NCI-H2107 treated with DMSO at 0.1 percent for 48 hours (cell line): Measurements from ENCODE around the gene GRB10.
"Not testable (repeated sequence)": the region's sequence is repeated elsewhere in the genome, so short reads cannot be mapped to it uniquely, and the experiment has no call there.

Experiments used
- DNase-seq: peaks from one replicate; lab custom pipeline; 2025; ENCODE audit not compliant: unreplicated experiment; lab: John Stamatoyannopoulos, UW

Gene GRB10

DNA sequence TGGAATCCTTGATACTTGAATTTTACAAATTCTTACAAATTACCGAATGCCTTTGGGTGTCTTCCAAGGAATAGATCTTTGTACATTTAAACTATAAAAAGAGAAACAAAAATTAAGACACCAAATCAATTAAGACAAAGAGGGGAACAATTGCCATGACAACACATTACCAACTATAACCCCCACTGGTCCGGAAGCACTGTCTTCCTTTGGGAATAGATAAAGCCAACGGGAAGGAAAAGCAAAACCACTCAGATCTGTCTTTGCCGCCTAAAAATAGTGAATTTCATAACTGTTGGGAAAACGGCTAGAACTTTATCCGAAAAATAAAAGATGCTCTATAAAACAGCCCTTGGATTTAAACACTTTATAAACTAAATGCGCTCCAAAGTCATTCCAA lies 37.4 kb downstream of the GRB10 start:
- DNase-seq, result no peak

DNA sequence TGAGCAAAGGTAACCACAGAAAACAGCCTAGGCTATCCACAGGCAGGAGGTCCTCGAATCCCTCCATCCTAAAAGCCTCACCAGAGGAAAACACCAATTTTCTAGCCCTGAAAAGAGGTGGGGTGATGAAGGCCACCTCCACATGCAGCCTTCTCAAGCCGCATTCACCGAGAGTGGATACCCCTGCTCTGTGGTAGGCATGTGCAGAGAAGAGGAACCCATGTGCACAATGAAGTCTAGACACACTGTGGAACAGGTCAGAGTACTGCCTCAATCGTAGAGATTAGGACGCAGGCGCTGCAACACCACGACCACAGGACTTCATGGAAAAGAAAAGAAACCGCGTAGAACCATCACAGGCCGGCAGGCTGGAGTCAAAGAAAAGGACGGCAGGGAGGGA lies 38.8 kb downstream of the GRB10 start:
- no peak for DNase-seq

DNA sequence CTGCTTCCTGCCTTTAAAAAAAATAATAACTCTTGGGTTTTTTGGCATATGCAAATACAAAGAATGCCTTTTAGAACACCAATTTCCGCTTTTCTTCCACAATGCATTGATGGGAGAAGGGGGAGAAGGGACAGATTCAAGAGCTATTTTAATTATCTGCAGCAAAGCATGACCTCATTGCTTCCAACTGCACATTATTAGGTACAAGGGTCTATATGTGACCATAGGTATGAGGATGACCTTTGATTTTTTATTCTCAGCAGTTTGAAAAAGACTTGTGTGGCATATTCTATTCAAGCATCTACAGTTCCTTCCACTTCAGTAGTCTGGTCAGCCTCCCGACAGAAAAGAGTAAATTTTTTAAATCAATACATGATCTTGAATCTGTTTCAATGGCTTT lies 39.7 kb downstream of the GRB10 start:
- no peak for DNase-seq

DNA sequence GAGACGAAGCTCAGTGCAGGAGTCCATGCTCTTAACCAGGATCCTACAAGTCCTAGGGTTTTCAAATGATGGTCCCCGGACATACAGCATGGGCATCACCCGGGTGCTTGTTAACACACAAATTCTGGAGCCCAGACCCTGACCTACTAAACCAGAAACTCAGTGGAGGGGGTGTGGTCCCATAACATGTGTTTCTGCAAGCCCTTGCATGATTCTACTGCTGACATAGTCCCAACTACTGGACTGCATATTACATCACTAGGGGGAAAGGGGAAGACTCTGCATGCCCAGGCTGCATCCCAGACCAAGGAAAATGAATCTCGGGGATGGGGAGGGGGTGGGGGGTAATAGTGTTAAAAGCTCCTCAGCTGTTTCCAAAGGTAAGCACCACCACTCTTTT lies 40.3 kb downstream of the GRB10 start:
- no peak for DNase-seq

DNA sequence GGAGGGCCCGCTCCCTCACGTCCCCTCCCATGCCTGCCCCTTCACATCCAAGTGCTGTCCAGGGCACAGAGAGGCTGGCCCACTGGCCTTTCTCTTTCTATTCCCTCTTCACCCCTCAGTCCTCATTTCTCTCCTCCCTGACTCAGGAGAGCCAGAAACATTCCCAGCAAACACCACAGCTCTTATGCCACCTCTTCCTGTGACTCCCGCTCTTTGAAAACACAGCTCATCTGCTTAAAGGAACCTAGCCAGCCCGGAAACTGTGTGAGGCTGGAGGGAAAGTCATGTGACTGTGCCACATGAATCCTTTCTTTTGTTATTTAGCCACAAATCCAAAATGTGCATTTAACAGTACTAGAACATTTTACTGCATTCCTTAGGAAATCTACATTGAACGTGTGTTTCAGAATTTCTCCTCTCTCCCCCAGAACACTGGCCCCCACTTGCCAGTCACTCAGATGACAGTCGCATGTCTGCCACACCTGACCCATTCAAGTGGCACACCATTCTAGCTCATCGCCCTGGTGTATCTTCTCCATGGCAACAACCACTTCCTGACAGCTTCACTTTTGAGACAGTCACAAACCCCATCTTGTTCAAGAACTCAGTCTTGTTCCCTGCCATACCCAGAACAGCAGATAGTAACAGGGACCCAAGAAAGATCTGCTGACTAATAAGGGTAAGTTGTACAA lies 42.8 kb downstream of the GRB10 start:
- no peak for DNase-seq

DNA sequence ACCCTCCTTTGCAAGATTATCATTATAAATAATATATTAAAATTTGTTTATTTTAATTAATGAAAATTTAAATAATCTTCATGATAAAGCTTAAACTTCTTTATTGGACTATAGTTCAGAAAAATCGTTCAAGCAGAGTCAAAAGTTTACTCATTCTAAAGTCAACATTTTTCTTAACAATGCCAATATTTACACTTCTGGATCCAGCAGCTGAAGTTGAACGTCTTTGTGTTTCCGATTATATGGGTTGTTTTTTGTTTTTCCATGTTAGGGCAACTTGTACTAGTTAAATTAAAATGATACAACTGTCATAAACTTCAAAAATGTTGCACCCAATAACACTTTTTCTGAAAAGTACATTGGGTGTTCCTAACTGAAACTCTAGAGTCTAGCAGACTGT lies 43.8 kb downstream of the GRB10 start:
- no peak for DNase-seq

DNA sequence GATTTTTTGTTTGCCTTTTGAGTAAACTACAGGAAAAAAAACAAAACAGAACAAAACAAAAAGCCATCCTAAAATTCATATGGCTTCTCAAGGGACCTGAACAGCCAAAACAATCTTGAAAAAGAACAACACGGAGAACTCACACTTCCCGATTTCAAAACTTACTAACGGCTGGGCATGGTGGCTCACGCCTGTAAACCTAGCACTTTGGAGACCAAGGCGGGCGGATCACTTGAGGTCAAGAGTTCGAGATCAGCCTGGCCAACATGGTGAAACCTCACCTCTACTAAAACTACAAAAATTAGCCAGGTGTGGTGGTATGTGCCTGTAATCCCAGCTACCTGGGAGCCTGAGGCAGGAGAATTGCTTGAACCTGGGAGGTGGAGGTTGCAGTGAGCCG lies 46.9 kb downstream of the GRB10 start:
- not testable (repeated sequence) for DNase-seq

DNA sequence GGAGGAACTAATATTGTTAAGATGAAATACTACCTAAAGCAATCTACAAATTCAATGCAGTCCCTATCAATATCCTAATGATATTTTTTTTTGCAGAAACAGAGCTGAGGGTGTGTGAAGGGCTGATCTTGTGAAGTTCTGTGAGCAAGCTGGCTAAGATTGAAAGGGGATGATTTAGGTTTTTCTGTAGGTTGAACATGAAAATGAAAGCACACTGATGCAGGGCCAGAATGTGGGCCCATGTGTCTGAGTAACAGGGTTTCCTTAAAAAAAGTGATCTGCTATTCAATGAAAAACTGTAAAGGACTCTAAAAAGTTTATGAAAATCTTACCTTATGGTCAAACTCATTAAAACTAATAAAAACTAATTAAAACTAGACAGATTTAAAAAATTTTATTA lies 47.4 kb downstream of the GRB10 start:
- no peak for DNase-seq

DNA sequence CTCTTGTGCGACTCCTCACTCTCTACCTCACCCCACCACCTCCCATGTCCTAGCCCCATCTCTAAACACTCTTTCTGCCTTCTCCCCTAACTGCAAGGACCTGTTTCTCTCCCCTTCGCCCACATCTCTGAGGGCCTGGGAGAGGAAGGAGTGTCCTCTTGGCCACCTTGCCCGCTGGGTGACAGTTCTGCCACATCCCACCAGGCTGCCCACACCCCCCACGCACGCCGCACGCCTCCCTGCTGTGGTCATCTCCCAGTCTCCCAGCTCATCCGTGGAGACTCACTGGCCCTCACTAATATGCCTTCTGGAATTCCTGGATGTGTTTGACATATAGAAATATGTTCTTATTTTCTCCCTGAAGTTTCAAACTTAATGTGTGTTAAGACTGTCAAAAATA lies 48.5 kb downstream of the GRB10 start:
- DNase-seq, result no peak

DNA sequence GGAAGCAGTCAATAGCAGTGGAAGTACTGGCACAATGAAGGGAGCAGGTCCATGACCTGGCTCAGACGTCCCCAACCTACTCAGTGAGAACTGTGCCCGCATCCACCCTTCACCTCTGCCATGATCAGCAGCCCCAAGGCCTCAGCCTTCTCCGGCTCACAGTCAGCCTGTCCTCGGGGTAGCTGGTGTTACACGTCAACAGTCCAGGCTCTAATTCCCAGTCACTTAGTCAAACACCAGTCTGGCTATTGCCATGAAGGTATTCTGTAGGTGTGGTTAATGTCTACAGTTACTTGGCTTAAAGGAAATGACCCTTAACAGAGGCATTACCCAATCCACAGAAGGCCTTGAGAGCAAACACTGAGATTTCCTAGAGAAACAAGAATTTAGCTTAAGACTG lies 49.1 kb downstream of the GRB10 start:
- no peak for DNase-seq

DNA sequence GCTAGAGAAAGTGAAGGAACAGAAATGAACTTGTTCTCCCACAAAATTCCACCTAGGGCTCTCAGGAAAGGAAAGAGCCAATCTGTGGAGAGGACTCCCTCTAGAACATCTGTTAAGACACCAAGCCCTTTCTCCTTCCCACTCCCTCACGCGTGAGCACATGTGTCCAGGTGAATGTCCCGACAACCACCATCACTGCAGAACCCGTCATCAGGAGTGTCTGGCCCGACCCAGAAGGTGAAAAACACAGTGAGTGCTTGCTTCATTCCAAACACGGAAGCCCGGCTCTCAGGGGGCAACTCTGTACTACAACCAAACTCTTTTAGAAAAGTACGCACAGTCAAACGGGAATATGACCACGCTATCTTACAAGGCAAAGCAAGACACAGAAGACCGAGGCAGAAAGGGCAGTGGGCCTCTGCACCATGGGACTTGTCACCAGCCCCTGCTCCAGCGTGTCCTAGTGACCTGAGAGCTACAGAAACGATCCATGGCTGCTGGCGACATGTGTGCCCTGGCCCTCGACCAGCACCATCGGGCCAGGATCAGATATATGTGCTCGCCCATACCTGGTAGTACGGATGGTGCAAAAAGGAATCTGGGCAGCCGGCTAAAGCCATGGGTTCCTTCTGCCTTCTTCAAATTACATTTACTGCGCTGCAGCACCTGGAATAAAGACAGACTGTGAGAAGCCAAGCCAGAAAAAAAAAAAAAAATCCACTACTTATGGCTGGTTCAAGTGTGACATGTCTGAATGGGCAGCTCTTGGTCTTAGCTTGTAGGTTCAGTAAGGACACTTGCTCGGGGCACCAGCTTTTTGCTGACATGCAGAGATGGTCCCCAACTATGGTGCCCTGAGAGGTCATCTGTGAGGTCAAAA lies 50.8 kb downstream of the GRB10 start:
- no peak for DNase-seq

DNA sequence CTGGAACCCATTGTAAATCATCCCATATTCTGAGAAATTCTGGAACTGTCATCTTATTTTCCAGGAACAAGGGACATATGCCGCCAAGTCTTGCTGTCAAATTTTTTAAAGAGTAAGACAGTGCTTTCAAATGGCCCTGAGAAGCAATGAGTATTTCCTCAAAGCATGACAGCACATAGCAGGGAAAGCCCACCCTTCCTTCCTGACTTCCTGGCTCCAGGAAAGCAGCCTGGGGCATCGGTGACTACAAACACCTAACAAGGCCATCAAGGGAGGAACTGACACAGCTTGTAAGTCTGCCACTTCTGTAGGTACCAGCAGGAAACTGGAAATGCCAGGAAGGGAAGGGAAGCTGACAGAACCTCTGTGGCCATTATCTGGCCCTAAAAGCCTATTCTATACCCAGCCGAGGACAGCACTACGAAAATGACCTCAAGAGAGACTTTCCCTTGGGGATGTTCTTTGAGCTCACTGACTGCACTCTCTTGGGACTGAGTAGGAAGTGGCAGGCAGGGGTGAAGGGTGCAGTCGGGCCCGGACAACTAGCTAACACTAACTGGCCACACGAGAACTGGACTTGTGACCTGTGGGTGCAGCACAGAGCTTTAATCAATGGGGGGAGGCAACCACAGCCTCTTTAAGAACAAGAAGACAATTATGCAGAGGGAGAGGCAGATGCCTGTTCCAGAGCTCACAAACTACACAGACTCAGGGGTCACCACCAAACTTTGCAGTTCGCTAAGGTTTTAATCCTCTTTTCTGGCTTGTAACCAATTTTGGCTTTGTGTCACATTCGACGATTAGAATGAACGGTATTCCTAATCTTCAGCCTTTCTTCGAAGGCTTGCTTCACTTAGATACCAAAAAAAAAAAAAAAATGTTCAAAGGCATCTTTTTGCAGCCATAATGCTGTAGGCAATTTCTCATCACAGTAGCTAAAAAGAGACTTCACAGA lies 52.0 kb downstream of the GRB10 start:
- no peak for DNase-seq

DNA sequence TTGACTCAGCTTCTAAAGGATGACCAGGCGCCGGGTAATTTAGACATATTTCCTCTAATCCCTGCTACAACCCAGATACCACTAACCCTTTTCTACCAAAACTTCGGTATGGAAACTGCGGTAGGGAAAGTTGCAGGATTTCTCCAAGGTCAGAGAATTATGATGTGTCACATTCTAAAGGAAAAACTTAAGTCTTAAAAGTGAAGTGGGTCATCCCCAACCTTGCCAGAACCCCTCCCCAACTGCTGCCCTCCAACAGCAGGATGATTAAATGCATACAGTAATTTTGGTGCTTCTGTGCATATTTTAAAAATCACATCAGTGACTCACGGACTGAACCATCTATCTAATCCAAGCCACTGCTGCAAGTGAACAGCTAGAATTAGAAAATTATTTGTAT lies 52.7 kb downstream of the GRB10 start:
- DNase-seq, result no peak

DNA sequence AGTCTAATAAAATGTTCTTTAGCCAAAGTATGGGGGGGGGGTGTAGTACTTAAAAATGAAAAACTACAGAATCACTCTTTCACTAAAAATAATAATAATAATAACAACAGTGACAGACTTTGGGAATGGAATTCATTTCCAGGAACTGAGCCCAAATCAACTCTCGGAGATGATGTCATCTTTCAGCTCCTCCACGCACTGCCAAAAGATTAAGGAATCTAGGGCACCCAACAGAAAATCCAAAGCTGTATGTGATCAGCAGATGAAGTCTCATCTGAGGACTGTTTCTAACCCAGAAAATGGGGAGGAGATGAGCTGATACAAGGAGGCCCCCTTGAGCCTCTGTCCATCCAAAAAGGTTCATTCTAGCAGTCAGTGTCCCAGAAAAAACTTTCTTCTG lies 54.5 kb downstream of the GRB10 start:
- no peak for DNase-seq

DNA sequence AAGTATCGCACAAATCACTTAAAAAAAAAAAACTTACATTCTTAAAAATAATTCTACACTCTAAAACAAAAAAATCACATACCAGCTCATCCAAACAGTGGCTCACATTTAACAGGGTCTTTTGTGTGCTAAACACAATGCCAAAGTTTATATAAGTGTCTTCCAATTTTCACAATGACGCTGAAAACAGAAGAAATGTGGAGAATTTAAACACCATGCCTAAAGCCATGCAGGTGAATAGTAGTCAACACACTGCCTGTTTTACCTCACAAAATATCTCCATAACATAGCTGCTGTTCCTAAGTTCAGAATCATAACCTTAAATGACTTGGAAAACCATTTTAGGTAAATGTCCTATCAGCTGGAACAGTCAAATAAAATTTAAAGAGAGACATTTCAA lies 55.0 kb downstream of the GRB10 start:
- no peak for DNase-seq

DNA sequence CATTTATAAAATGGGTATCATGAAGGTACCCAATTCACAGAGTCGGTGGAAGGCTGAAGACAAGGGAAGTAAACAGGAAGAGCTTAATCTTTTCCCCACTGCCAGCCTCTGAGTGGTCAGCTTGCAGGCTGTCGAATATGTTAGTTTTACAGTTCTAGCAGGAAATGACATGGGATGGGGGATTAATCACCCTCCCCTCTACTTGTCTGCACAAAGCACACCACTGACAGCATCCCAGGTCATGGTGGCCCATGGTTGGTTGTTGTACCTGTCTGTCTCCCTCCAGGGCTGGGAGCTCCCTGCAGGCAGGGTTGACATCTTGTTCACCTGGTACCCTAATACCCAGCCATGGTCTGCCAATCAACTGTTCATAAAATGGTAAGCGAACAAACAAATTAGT lies 55.6 kb downstream of the GRB10 start:
- DNase-seq, result no peak

DNA sequence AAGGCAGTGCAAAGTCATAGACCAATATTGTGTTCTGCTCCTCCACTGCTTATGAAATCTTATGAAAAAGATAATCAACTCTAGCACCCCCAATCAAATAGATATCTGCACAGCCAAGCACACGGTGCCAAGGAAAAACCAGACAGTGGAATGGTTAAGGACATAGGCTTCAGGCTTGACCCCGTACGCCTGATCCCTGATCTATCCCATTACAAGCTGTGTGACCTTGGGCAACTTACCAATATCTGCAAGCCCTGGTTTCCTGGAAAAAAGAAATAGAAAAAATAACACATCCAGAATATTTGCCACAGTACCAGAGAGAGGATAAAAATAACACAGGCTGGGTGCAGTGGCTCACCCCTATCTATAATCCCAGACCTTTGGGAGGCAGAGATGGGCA lies 56.9 kb downstream of the GRB10 start:
- no peak for DNase-seq

DNA sequence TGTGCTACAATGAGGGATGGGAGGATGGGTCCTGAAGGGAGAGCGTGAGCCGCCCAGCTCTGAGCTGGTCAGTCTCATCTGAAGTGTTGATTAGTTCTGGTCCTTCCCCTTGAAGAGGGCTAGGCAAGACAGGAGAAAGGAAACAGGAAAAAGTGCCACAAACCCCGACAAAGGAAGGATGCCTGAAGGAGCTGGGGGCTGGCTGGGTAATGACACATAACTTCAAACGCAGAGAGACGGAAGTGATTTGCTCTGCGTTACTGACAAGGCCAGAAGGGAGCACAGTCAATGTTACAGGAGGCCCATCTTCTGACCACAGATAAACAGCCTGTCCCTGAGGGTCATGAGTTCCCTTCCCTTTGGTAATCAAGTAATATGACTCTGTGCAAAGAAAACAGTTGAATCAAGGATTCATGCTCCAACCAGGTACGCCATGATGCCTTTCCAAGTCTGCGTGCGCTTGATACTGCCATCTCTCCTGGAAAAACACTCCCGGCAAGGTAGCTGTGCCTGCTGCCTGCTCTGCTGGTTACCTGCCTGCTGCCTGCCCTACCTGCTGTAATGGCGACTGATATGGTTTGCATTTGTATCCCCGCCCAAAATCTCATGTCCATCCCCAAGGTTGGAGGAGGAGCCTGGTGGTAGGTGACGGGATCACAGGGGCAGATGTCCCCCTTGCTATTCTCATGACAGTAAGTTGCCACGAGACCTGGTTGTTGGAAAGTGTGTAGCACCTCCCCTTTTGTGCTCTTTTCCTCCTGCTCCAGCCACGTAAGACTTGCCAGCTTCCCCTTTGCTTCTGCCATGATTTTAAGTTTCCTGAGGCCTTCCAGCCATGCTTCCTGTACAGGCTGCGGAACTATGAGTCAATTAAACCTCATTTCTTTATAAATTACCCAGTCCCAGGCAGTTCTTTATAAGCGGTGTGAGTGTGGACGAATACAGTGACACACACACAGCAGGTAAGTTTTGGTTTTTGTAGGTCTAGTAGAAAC lies 57.9 kb downstream of the GRB10 start:
- no peak for DNase-seq

DNA sequence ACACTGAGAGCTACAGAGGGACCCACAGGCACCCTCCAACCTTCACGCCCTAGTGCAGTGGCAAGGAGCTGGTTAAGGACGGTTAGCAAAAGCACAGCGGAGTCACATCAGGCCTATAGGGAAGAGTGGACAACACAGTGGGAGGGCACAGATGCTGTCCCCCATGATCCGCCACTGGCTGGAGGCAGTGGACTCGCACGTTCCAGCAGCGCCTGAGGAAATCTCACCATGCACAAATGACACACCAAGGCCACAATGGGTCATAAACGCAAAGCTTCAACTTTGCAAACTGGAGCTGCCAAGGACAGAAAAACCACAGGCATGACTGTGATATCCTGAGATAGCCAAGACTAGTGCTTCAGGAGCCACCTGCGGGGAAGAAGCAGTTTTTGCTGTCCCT lies 58.8 kb downstream of the GRB10 start:
- DNase-seq, result no peak

DNA sequence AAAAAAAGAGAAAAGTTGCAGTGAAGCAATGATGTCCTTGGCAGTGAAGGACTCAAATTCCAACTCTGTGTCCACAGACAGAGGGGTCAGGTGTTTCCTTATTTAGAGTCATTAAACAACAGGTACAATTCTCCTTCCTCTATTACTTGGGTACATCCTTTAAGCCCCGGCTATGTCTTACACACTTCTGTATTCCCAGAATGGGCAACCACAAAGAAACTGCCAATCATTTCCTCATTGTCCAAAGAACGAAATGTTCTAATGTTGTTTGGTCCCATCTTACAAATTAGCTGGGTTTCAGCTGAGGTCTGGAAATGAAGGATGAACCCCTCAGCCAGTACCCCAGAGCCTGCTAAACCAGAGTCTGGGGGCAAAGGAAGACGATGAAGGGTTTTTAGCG lies 59.5 kb downstream of the GRB10 start:
- no peak for DNase-seq
